HG02870 (cell line): ENCODE measurements around the gene NYNRIN.
"Not testable (repeated sequence)": the region's sequence is repeated elsewhere in the genome, so short reads cannot be mapped to it uniquely, and the experiment has no call there.

ENCODE experiments used
- ATAC-seq: cut with Tn5 transposase; IDR thresholded peaks from one replicate; pipeline ENCODE4 v1.9.1; 2021; ENCODE audit warnings: mild to moderate bottlenecking, moderate library complexity; ENCODE audit not compliant: unreplicated experiment

The NYNRIN gene

GRCh38 chr14:24442240-24443052 lies 43.6 kb downstream of the NYNRIN start, which contains the start of gene SDR39U1:
TSS of gene SDR39U1 (minus strand) at chr14:24442776. CDS start at chr14:24442769, 7 bp downstream.
- peak; percentile 89 for ATAC-seq

- ATAC-seq, result no peak
Observed at GRCh38 chr14:24443053-24443665, 44.4 kb downstream of the NYNRIN start.

GRCh38 chr14:24450828-24451227 lies 52.0 kb downstream of the NYNRIN start:
- not testable (repeated sequence) for ATAC-seq

- ATAC-seq, result no peak
Observed at GRCh38 chr14:24456980-24457379, 58.2 kb downstream of the NYNRIN start.

GRCh38 chr14:24458736-24459135 lies 59.9 kb downstream of the NYNRIN start:
- ATAC-seq, result no peak

- ATAC-seq, result no peak
Observed at GRCh38 chr14:24459331-24459730, 60.5 kb downstream of the NYNRIN start.

- ATAC-seq, result no peak
Observed at GRCh38 chr14:24461336-24461735, 62.5 kb downstream of the NYNRIN start.

GRCh38 chr14:24463017-24463883 lies 64.4 kb downstream of the NYNRIN start:
- ATAC-seq, result peak; percentile 80

- ATAC-seq, result peak; percentile 25
Observed at GRCh38 chr14:24463884-24464785, 65.3 kb downstream of the NYNRIN start.

GRCh38 chr14:24465368-24465767 lies 66.6 kb downstream of the NYNRIN start:
- no peak for ATAC-seq

GRCh38 chr14:24465805-24466204 lies 67.0 kb downstream of the NYNRIN start:
- no peak for ATAC-seq
